Astrocyte of the spinal cord (primary cell): ENCODE results near the gene MICU2.

Source experiments
- DNase-seq: peaks from one replicate; pipeline ENCODE4 v3.0.0; 2011; ENCODE audit warnings: low read depth, low spot score
- H3K4me3 ChIP-seq: 2 replicates; pipeline ENCODE4 v1.5.1; 2011; ENCODE audit warnings: low read depth, mild to moderate bottlenecking, low read length, moderate library complexity
- in situ Hi-C: cut with HindIII; loops from 2 replicates; pipeline ENCODE4 v1.10.0; 2017; ENCODE audit warnings: low sequenced_read_pairs
- TF ChIP-seq, protein P1 (sequence below): IDR thresholded peaks from 2 replicates; pipeline ENCODE4 v1.5.1; 2012; ENCODE audit warnings: low read depth, mild to moderate bottlenecking, low read length, inconsistent platforms

The MICU2 gene

DNA sequence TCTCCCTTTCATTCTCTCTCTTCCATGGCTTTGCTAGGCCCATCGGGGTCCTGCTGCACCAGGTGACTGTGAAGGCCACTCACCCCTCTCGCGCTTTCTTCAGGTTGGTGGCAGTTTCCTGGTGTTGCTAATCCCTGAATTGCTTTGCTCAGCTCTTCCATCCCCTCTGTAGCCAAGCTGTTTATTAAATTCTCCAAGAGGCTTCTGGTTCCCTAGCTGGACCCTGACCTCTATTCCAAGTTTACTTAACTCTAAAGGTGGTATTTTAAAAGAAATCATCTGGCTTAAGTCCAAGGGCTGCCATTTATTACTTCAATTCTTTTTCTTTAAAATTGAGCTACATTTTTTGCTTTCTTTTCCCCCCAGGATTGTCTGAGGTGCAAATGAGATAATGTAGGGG is 32.7 kb upstream of the MICU2 start:
- no peak overlapping the region for H3K4me3 ChIP-seq
- in situ Hi-C loops: no loop called here
- TF ChIP-seq, protein P1, sequence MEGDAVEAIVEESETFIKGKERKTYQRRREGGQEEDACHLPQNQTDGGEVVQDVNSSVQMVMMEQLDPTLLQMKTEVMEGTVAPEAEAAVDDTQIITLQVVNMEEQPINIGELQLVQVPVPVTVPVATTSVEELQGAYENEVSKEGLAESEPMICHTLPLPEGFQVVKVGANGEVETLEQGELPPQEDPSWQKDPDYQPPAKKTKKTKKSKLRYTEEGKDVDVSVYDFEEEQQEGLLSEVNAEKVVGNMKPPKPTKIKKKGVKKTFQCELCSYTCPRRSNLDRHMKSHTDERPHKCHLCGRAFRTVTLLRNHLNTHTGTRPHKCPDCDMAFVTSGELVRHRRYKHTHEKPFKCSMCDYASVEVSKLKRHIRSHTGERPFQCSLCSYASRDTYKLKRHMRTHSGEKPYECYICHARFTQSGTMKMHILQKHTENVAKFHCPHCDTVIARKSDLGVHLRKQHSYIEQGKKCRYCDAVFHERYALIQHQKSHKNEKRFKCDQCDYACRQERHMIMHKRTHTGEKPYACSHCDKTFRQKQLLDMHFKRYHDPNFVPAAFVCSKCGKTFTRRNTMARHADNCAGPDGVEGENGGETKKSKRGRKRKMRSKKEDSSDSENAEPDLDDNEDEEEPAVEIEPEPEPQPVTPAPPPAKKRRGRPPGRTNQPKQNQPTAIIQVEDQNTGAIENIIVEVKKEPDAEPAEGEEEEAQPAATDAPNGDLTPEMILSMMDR: no peak
- no peak for DNase-seq

DNA sequence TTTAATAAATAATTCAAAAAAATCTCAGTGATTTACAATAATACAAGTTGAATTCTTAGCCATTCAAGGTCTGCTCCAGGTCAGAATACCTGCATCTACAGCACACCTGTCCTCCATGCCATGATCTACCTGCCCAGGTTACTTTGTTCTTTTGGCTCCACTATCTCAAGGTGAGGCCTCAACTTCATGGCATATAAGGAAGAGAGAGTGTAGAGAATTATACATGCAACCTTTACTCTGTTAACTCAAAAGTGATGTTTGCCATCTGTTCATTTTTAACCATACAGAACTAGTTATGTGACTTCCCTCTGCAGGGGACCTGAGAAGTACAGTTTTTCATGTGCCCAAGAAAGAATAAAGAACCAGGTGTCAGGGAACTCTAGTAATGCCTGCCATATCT is 28.2 kb upstream of the MICU2 start:
- TF ChIP-seq, protein P1: no peak
- no peak overlapping the region for H3K4me3 ChIP-seq
- no peak for DNase-seq
- in situ Hi-C loops: no loop called here

DNA sequence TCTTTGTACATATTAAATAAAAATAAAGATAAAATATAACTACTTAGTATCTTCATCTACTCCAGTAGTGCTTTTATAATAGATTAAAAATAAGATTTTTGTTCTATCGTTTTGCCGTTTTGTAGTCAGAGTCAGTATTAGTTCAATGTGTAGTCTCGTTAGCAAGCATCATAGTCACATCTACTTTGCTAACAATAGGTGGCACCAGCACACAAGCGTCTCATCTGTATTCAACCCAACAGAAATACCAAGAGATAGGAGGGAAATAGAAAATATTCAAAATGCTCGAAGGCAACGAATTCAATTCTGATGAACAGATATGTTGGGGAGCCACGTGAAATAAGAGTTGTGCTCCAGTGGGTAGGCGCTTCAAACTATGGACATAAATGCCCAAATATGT is 21.4 kb upstream of the MICU2 start:
- TF ChIP-seq, protein P1: peak; percentile 54
- in situ Hi-C loops: no loop called here
- no peak overlapping the region for H3K4me3 ChIP-seq
- DNase-seq: peak; percentile 28

DNA sequence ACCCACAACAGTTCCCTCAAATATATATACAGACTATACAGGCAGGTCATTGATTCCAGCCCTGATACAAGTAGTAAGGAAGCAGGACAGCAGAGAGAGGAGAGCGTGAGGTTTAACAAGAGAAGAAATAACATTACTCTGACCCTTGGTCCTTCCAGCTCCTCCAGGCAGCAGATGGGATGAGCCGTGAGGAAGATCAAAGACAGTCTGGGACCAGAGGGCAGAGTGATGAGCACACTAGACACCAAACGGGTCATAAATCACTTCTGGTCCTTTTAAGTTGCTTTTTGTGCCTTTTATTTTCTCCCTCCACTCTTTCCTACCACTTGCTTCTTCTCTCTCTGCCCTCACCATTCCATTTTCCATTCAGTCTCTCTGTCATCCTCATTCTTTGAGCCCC is 16.9 kb upstream of the MICU2 start:
- TF ChIP-seq, protein P1: no peak
- H3K4me3 ChIP-seq: no peak overlapping the region
- in situ Hi-C loops: no loop called here
- DNase-seq: no peak

DNA sequence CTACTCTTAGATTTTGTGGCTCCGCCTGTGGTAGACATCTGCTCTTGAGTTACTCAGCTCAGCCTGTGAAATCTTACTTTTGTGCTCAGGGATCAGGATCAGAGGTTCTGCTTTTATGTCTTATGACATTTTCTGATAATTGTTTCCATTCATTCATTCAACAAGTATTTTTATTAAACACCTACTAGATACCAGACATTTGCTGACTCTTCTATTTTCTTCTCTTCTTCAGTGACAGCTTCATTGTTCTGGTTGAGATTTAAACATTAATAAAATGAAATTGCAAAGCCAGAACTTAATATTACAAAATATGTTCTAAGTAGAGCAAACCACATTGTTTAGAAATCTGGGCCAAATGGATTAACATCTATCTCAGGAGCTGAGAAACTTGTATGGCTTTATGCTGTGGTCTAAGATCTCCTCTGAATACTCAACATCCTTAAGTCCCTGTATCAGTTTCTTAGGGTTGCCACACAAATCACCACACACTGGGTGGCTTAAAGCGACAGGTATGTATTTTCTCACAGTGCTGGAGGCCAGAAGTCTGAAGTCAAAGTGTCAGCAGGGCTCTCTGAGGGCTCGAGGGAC is 15.8 kb upstream of the MICU2 start:
- no peak overlapping the region for H3K4me3 ChIP-seq
- in situ Hi-C loops: no loop called here
- TF ChIP-seq, protein P1: no peak
- DNase-seq: no peak

DNA sequence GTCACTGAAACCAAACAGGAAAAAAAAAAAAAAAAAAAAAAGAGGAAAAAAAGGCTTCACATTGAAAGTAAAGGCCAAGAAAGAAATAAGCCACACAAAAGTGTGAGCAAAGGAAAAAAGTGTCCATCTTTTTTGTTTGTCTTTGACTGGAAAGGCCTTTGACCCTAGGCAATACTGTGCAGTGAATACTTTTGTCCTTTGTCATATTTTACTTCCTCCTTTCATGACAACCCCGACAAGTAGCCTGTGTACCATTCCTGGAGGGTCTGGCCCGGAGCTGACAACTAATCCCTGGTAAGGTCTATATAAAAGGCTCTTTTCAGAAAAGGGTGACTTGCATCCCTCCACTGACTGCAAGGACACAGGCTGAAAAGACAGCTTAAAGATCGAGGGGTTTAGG is 12.9 kb upstream of the MICU2 start:
- in situ Hi-C loops: no loop called here
- TF ChIP-seq, protein P1: no peak
- no peak for DNase-seq
- no peak overlapping the region for H3K4me3 ChIP-seq
